Colonic mucosa (tissue), 4 donors: ENCODE measurements around the gene ZNF335. TPM values are rescaled to one million over a fixed set of nuclear protein-coding genes. Genes with fewer than 3 reads are reported as not detected.
"Not testable (repeated sequence)": the region's sequence is repeated elsewhere in the genome, so short reads cannot be mapped to it uniquely, and the experiment has no call there.

Experiments
- DNase-seq: peaks from one replicate; pipeline ENCODE4 v3.0.0-alpha.2; 2020
- H3K27ac ChIP-seq: fragments of 200-600 bp; one replicate; pipeline ENCODE4 v1.8.0; 2021
- H3K27me3 ChIP-seq: fragments of 200-600 bp; one replicate; pipeline ENCODE4 v1.8.0; 2021
- H3K36me3 ChIP-seq: fragments of 200-600 bp; one replicate; pipeline ENCODE4 v1.8.0; 2021
- H3K4me1 ChIP-seq: fragments of 200-600 bp; one replicate; pipeline ENCODE4 v1.8.0; 2021; ENCODE audit warnings: mild to moderate bottlenecking
- H3K4me3 ChIP-seq: fragments of 200-600 bp; one replicate; pipeline ENCODE4 v1.8.0; 2021
- H3K9ac ChIP-seq, 2 donors: one replicate each; pipeline ENCODE4 v1.7.0; 2013; ENCODE audit warnings: control low read depth in 2 of 2, low read depth in 2 of 2, low read length in 2 of 2
- H3K9me3 ChIP-seq: fragments of 200-600 bp; one replicate; pipeline ENCODE4 v1.8.0; 2021
- CTCF ChIP-seq: fragments of 200-600 bp; IDR thresholded peaks from one replicate; pipeline ENCODE4 v1.8.0; 2022; ENCODE audit warnings: antibody characterized with exemption, mild to moderate bottlenecking
- intact Hi-C: fragments of 100-400 bp; cut with DNase I; formaldehyde crosslinking; loops from one replicate; pipeline ENCODE4 v1.14.1; 2022
- total RNA-seq, 2 donors: library from RNA; stranded (reverse); fragmentation: NEBNext Ultra II Directional in 1 of 2; extraction: Animal tissue kit (Norgen Biotek cat#: 25700) in 1 of 2; gene quantifications; one replicate each; pipeline ENCODE4 v1.2.1, GENCODE V29; 2021
- donor health status: healthy.
- donor health status: DM: no; HTN: no; CAD: no.
- donor health status: DM: no; HTN: no; CAD: no.

The ZNF335 gene
- total RNA-seq, 2 donors from 2014 or later: 11.3 to 22.1 TPM

GRCh38 chr20:45994761-45995493 lies 22.9 kb upstream of the ZNF335 start:
- no peak for TF ChIP-seq CTCF
- H3K4me1 ChIP-seq: no peaks in the 10 kb centered on the region
- H3K36me3 ChIP-seq: no peaks in the 10 kb centered on the region
- H3K9ac ChIP-seq: no peak overlapping the region
- intact Hi-C loops: loop anchor here (5.0 kb wide), 1 partner anchor 267 kb away; no protein-coding TSS in a partner anchor
- H3K4me3 ChIP-seq: no peak overlapping the region
- no peak for DNase-seq
- H3K27ac ChIP-seq: no peak overlapping the region
- H3K9me3 ChIP-seq: no peaks in the 10 kb centered on the region
- H3K27me3 ChIP-seq: no peaks in the 10 kb centered on the region

GRCh38 chr20:45993197-45993951 lies 21.4 kb upstream of the ZNF335 start:
- intact Hi-C loops: no loop called here
- H3K27ac ChIP-seq: no peak overlapping the region
- no peaks in the 10 kb centered on the region for H3K9me3 ChIP-seq
- no peak overlapping the region for H3K9ac ChIP-seq
- H3K27me3 ChIP-seq: no peaks in the 10 kb centered on the region
- no peaks in the 10 kb centered on the region for H3K4me1 ChIP-seq
- no peak overlapping the region for H3K4me3 ChIP-seq
- no peaks in the 10 kb centered on the region for H3K36me3 ChIP-seq
- no peak for TF ChIP-seq CTCF
- DNase-seq: peak; percentile 37

GRCh38 chr20:45991616-45992015 lies 19.6 kb upstream of the ZNF335 start:
- H3K4me1 ChIP-seq: no peaks in the 10 kb centered on the region
- intact Hi-C loops: no loop called here
- TF ChIP-seq CTCF: no peak
- DNase-seq: no peak
- no peaks in the 10 kb centered on the region for H3K27me3 ChIP-seq
- no peak overlapping the region for H3K4me3 ChIP-seq
- H3K36me3 ChIP-seq: no peaks in the 10 kb centered on the region
- no peak overlapping the region for H3K27ac ChIP-seq
- H3K9ac ChIP-seq: no peak overlapping the region
- no peaks in the 10 kb centered on the region for H3K9me3 ChIP-seq

- H3K9me3 ChIP-seq, H3K27ac ChIP-seq, DNase-seq, intact Hi-C loops, H3K4me1 ChIP-seq, H3K4me3 ChIP-seq, H3K27me3 ChIP-seq, H3K9ac ChIP-seq, H3K36me3 ChIP-seq: not testable (repeated sequence)
Observed at GRCh38 chr20:45988830-45989229, 16.8 kb upstream of the ZNF335 start.

- intact Hi-C loops: no loop called here
- H3K27me3 ChIP-seq: no peaks in the 10 kb centered on the region
- peak; percentile 72 for DNase-seq
- H3K9ac ChIP-seq: no peak overlapping the region
- no peaks in the 10 kb centered on the region for H3K36me3 ChIP-seq
- H3K4me1 ChIP-seq: no peaks in the 10 kb centered on the region
- TF ChIP-seq CTCF: peak; percentile 78
- H3K4me3 ChIP-seq: no peak overlapping the region
- no peak overlapping the region for H3K27ac ChIP-seq
- no peaks in the 10 kb centered on the region for H3K9me3 ChIP-seq
Observed at GRCh38 chr20:45987108-45987780, 15.2 kb upstream of the ZNF335 start.
